Epithelial cell of esophagus (primary cell): ENCODE measurements around the gene TESK1.

Source experiments
- DNase-seq: peaks from one replicate; pipeline ENCODE4 v3.0.0; 2010; ENCODE audit warnings: low read depth
- H3K4me3 ChIP-seq: 2 replicates; pipeline ENCODE4 v1.5.1; 2011; ENCODE audit warnings: mild to moderate bottlenecking, low read length, control low read depth
- TF ChIP-seq, protein P1 (sequence below): IDR thresholded peaks from 2 replicates; pipeline ENCODE4 v1.5.1; 2011; ENCODE audit warnings: low read depth, mild to moderate bottlenecking, low read length, control low read depth, inconsistent platforms; ENCODE audit not compliant: insufficient read depth; ENCODE audit errors: missing control alignments

The TESK1 gene

GRCh38 chr9:35650341-35651158 is 45.5 kb downstream of the TESK1 start, which contains the start of gene SIT1:
Gene SIT1 (minus strand): TSS chr9:35650931. CDS start chr9:35650853, 78 bp downstream.
- H3K4me3 ChIP-seq, result no peak within 1 kb of the TSS

GRCh38 chr9:35651956-35652828 is 47.1 kb downstream of the TESK1 start:
- H3K4me3 ChIP-seq, result no peak overlapping the region
- DNase-seq, result peak; percentile 88
- TF ChIP-seq, protein P1, sequence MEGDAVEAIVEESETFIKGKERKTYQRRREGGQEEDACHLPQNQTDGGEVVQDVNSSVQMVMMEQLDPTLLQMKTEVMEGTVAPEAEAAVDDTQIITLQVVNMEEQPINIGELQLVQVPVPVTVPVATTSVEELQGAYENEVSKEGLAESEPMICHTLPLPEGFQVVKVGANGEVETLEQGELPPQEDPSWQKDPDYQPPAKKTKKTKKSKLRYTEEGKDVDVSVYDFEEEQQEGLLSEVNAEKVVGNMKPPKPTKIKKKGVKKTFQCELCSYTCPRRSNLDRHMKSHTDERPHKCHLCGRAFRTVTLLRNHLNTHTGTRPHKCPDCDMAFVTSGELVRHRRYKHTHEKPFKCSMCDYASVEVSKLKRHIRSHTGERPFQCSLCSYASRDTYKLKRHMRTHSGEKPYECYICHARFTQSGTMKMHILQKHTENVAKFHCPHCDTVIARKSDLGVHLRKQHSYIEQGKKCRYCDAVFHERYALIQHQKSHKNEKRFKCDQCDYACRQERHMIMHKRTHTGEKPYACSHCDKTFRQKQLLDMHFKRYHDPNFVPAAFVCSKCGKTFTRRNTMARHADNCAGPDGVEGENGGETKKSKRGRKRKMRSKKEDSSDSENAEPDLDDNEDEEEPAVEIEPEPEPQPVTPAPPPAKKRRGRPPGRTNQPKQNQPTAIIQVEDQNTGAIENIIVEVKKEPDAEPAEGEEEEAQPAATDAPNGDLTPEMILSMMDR, result no peak

More at GRCh38 chr9:35650341-35651158, 45.5 kb downstream of the TESK1 start, which contains the start of gene SIT1:
- TF ChIP-seq, protein P1, result no peak
- no peak for DNase-seq

GRCh38 chr9:35652829-35653209 is 47.8 kb downstream of the TESK1 start:
- TF ChIP-seq, protein P1, result no peak
- no peak overlapping the region for H3K4me3 ChIP-seq
- DNase-seq, result no peak

DNA sequence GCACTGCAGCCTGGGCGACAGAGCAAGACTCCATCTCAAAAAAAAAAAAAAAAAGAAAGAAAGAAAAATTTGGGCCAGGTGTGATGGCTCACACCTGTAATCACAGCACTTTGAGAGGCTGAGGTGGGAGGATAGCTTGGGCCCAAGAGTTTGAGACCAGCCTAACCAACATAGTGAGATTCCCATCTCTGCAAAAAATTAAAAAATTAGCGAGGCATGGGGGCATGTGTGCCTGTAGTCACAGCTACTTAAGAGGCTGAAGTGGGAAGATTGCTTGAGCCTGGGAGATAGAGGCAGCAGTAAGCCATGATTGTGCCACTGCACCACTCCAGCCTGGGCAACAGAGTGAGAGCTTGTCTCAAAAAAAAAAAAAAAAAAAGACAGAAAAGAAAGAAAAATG is 48.5 kb downstream of the TESK1 start:
- no peak overlapping the region for H3K4me3 ChIP-seq
- TF ChIP-seq, protein P1, result no peak
- no peak for DNase-seq

GRCh38 chr9:35656348-35656747 is 51.3 kb downstream of the TESK1 start:
- no peak for DNase-seq
- H3K4me3 ChIP-seq, result no peak overlapping the region
- TF ChIP-seq, protein P1, result no peak

GRCh38 chr9:35656831-35657545 is 51.9 kb downstream of the TESK1 start:
- TF ChIP-seq, protein P1, result no peak
- DNase-seq, result peak; percentile 27
- peak overlapping the region; percentile 81 for H3K4me3 ChIP-seq
